Measurements from ENCODE around the gene PMVK. TPM values are rescaled to one million over a fixed set of nuclear protein-coding genes. Genes with fewer than 3 reads are reported as not detected.

The PMVK gene
- total RNA-seq, 1 donor from 2014 or later: 11.8 TPM

DNA sequence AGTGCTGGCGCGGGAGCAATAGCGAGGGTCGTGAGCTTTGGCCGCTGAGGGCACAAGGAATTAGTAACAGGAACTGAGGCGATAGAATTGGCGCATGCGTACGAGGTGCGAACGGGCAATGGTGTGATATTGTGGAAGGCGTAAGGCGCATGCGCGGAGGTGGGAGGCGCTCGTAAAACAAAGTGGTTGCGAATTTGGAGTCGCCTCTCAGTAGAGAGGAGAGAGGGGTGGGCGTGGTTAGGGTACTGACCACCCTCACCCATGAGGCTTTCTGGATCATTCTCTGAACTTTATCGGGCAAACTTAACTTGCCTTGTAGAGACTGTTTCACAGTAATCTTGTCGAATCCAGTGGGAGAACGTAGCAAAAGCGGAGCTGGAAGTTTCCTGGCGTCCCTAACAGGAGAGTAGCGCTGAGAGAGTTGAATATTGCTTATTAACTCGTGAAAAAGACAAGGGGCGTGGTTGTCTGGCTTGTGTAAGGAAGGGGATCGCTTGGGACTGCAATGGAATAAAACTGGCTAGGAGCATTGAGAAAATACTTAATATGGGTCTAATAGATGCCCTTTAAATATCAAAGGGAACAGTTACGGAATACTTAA, 38.4 kb upstream of the PMVK start:
- TF ChIP-seq, protein P1, sequence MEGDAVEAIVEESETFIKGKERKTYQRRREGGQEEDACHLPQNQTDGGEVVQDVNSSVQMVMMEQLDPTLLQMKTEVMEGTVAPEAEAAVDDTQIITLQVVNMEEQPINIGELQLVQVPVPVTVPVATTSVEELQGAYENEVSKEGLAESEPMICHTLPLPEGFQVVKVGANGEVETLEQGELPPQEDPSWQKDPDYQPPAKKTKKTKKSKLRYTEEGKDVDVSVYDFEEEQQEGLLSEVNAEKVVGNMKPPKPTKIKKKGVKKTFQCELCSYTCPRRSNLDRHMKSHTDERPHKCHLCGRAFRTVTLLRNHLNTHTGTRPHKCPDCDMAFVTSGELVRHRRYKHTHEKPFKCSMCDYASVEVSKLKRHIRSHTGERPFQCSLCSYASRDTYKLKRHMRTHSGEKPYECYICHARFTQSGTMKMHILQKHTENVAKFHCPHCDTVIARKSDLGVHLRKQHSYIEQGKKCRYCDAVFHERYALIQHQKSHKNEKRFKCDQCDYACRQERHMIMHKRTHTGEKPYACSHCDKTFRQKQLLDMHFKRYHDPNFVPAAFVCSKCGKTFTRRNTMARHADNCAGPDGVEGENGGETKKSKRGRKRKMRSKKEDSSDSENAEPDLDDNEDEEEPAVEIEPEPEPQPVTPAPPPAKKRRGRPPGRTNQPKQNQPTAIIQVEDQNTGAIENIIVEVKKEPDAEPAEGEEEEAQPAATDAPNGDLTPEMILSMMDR (conservative IDR thresholded peaks at IDR 0.05; ENCODE audit: low read depth, low read length): no peak
- peak; percentile 71 for DNase-seq (ENCODE audit: low read depth)
- peak overlapping the region; percentile 80 for H3K4me3 ChIP-seq (ENCODE audit: low read depth, low read length)

DNA sequence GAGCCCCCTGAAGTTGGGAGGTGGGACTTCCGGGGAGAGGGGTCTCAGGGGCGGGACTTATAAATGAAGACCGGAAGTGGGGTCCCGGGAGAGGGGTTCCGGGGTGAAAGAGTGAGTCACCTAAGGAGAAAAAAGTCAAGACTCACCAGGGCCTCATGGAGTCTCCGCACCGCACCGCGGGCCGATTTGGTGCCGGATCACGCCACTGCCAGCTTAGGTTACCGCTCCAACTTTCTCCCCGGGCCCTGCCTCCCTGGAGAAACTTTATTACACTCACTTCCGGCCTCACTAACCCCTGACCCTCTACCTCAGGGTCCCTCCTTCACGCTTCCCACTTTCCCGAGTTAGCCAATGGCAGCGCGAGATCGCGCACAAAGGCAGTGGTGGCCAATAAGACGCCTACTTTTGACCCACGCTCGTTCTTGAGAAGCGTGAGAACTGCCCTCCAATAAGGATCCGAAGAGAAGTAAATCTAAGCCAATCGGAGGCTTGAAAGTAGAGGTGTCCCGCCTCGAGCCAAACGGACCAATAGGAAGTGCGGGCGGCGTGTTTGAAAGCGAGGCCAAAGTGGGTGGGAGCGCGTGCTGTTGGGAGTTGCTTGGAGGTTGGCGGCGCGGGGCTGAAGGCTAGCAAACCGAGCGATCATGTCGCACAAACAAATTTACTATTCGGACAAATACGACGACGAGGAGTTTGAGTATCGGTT, 37.7 kb upstream of the PMVK start, which contains the start of gene CKS1B:
Gene CKS1B, plus strand, starts transcription at position 580 of the 706 bp plus-strand sequence. Its CDS starts 65 bp downstream, at position 645.
- peak; percentile 100 for DNase-seq (ENCODE audit: low read depth)
- H3K4me3 ChIP-seq (ENCODE audit: low read depth, low read length): peak within 1 kb of the TSS; percentile 80
- TF ChIP-seq, protein P1 (conservative IDR thresholded peaks at IDR 0.05; ENCODE audit: low read depth, low read length): no peak

DNA sequence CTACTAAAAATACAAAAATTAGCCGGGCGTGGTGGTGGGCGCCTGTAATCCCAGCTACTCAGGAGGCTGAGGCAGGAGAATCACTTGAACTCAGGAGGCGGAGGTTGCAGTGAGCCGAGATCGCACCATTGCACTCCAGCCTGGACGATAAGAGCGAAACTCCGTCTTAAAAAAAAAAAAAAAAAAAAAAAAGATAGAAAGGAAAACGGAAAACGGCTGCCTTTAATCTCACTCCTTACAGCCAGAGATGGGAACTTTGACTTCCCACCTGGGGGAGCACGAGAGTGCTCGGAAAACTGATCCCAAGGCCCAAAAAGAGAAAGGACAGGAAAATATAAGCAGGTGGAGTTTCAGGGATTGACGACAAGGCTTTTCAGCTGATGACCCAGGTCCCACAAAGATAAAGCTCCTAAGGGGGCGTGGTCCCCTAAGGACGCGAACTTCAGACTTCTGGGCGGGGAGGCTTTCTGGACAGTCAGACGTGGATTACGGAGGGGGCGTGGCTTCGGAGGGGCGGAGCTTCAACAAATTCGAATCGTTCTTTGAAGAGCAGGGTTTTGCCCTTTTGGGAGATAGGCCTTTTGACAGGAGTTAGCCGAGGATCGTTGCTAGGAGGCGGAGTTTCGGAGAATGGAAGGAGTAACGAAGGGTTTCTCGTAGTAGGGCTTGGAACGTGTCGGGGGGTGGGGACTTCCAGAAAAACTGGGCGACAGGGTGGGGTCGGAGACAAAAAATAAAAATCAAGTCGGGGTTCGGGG, 37.0 kb upstream of the PMVK start:
- DNase-seq (ENCODE audit: low read depth): peak; percentile 77
- peak overlapping the region; percentile 80 for H3K4me3 ChIP-seq (ENCODE audit: low read depth, low read length)
- TF ChIP-seq, protein P1 (conservative IDR thresholded peaks at IDR 0.05; ENCODE audit: low read depth, low read length): peak; percentile 29

DNA sequence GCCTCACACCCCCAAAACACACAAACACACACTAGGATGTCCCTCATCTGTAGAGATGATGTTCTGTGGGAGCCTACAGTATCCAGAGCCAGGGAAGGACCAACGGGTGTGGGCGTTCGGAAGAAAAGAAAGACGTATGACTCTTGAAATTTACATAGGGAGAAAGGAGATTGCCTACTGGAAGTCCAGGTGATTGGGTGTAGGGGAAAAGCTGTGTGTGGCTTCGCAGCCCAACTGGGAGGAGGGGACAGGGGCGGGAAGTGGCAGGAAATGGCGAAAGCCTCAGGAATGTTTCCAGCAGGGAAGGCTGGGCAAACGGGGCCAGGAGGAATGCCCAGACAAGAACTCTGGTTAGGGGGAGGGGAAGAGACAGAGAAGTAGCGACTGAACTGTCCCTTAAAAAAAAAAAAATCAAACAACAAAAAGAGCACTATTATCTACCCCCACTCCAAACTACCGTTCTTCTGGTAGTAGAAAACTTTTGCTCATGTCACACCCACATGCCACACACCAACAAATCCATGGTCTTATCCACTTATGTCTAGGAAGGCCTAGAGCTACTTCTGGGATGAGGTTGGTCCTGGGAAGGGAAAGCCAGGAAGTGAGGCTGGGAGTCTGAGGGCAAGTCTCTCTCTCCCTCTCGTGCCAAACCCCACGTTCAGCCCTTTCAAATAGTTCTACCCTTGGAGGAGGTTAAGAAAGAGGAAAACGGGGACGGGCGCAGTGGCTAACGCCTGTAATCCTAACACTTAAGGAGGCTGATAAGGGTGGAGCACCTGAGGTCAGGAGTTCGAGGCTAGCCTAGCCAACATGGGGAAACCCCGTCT, 36.2 kb upstream of the PMVK start:
- TF ChIP-seq, protein P1 (conservative IDR thresholded peaks at IDR 0.05; ENCODE audit: low read depth, low read length): no peak
- DNase-seq (ENCODE audit: low read depth): peak; percentile 74

DNA sequence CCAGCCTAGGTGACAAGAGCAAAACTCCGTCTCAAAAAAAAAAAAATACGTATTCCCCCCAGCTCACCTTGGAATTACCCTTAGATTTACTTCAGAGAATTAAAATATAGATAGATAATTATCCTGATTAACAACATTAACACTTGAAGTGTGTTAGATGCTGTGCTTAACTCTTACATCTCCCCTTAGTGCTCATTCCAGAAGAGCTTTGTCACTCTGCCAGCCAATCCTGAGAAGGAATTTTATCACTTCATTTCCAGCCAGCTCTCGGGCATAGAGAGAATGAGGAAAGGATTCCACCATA, 35.6 kb upstream of the PMVK start:
- no peak for DNase-seq (ENCODE audit: low read depth)
- TF ChIP-seq, protein P1 (conservative IDR thresholded peaks at IDR 0.05; ENCODE audit: low read depth, low read length): no peak
- peak overlapping the region; percentile 80 for H3K4me3 ChIP-seq (ENCODE audit: low read depth, low read length)

More for the DNA sequence above, 36.2 kb upstream of the PMVK start:
- H3K4me3 ChIP-seq (ENCODE audit: low read depth, low read length): peak overlapping the region; percentile 80

GRCh38 chr1:154971341-154971998, 35.0 kb upstream of the PMVK start:
- TF ChIP-seq, protein P1 (conservative IDR thresholded peaks at IDR 0.05; ENCODE audit: low read depth, low read length): no peak
- H3K4me3 ChIP-seq (ENCODE audit: low read depth, low read length): peak overlapping the region; percentile 54
- no peak for DNase-seq (ENCODE audit: low read depth)
